ENCODE measurements around the gene FRAS1.

DNA sequence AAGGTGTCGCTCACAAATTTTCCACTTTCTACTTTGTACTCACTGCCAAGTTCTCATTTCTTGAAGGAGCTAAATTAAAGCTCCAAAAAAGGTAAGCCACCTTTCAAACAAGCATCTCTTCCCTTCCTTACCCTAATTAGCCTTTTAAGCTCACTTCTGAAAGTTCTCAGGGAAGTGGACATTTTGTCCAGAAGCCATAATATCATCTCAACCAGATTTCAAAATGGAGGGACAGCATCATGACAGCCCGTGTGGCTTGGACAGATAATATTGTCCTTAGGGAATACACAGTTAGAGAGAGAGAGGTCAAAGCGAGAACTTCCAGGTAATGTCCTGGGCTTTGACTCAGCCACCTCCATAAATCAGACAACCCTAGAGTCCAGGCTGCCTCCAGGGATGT, 400.6 kb downstream of the FRAS1 start:
- no peak for TF ChIP-seq EZH2 (IDR thresholded peaks at IDR 0.05; ENCODE audit: borderline replicate concordance, low read depth, low read length, severe bottlenecking)
- TF ChIP-seq, protein P1, sequence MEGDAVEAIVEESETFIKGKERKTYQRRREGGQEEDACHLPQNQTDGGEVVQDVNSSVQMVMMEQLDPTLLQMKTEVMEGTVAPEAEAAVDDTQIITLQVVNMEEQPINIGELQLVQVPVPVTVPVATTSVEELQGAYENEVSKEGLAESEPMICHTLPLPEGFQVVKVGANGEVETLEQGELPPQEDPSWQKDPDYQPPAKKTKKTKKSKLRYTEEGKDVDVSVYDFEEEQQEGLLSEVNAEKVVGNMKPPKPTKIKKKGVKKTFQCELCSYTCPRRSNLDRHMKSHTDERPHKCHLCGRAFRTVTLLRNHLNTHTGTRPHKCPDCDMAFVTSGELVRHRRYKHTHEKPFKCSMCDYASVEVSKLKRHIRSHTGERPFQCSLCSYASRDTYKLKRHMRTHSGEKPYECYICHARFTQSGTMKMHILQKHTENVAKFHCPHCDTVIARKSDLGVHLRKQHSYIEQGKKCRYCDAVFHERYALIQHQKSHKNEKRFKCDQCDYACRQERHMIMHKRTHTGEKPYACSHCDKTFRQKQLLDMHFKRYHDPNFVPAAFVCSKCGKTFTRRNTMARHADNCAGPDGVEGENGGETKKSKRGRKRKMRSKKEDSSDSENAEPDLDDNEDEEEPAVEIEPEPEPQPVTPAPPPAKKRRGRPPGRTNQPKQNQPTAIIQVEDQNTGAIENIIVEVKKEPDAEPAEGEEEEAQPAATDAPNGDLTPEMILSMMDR (IDR thresholded peaks at IDR 0.05; ENCODE audit: borderline replicate concordance, extremely low read depth, low read length, poor library complexity, severe bottlenecking) = no peak

Measured in DND-41 (cell line).